GM12878 (cell line): ENCODE results near the gene SLC6A8. TPM values are rescaled to one million over a fixed set of nuclear protein-coding genes. Genes with fewer than 3 reads are reported as not detected.
A peak's percentile ranks its signal among the peaks of the same experiment; 100 is the strongest.

Experiments used
- ATAC-seq: fragments of 200-7000 bp; cut with Tn5 transposase; 3 replicates; pipeline ENCODE4 v1.9.1; 2020; ENCODE audit warnings: mild to moderate bottlenecking, moderate library complexity
- BruUV-seq: library from RNA; stranded (reverse); fragments of 400-500 nt; replicated peaks from 2 replicates; lab custom pipeline; 2021; lab: Mats Ljungman, UMichigan
- CTCF ChIA-PET: fragments of 300-600 bp; sonication (Branson Sonifier 250); formaldehyde crosslinking; extraction: SDS; loops from one replicate; lab custom pipeline; 2021; ENCODE audit warnings: inconsistent platforms; lab: Yijun Ruan, JAX
- POLR2A ChIA-PET: fragments of 350-600 bp; formaldehyde crosslinking; extraction: SDS; loops from one replicate; lab custom pipeline; 2021; ENCODE audit warnings: inconsistent platforms; lab: Charles Lee
- RAD21 ChIA-PET: fragments of 300-600 bp; sonication (Branson Sonifier 250); formaldehyde crosslinking; loops from one replicate; lab custom pipeline; 2023; ENCODE audit warnings: antibody characterized with exemption; ENCODE audit not compliant: unreplicated experiment; lab: Charles Lee
- SMC1A ChIA-PET: fragments of 300-600 bp; sonication (Branson Sonifier 250); formaldehyde crosslinking; loops from one replicate; lab custom pipeline; 2023; ENCODE audit not compliant: unreplicated experiment, uncharacterized antibody; lab: Charles Lee
- DNase-seq: peaks from one replicate; pipeline ENCODE4 v3.0.0-alpha.2; 2011; ENCODE audit warnings: low read depth, low spot score
- FAIRE-seq: peaks from 3 replicates; lab custom pipeline; 2011; peaks lifted over from hg19 to GRCh38; lab: Jason Lieb, UNC
- H2AFZ ChIP-seq: 2 replicates; pipeline ENCODE4 v1.6.0; 2011; ENCODE audit warnings: low read depth, low read length, control low read depth; ENCODE audit not compliant: control insufficient read depth
- H3K27ac ChIP-seq: 2 replicates; pipeline ENCODE4 v1.5.1; 2011; ENCODE audit warnings: control low read depth; ENCODE audit not compliant: control insufficient read depth, insufficient read depth
- H3K27me3 ChIP-seq, 2 experiments: replicated peaks in 1 of 2; 2 replicates each; pipeline versions ENCODE4 v1.6.0 to v1.6.1; 2011; ENCODE audit warnings: low read length in 1 of 2; ENCODE audit not compliant: control insufficient read depth in 2 of 2, insufficient read depth in 2 of 2
- H3K36me3 ChIP-seq, 2 experiments: 2 replicates each; pipeline ENCODE4 v1.5.1; 2011; ENCODE audit warnings: low read length in 1 of 2; ENCODE audit not compliant: control insufficient read depth in 2 of 2, insufficient read depth in 2 of 2
- H3K4me1 ChIP-seq: 2 replicates; pipeline ENCODE4 v1.6.1; 2011; ENCODE audit warnings: mild to moderate bottlenecking, low read length, moderate library complexity, mixed read lengths; ENCODE audit not compliant: control insufficient read depth, insufficient read depth
- H3K4me2 ChIP-seq: 2 replicates; pipeline ENCODE4 v1.6.0; 2011; ENCODE audit warnings: control low read depth; ENCODE audit not compliant: control insufficient read depth, insufficient read depth
- H3K4me3 ChIP-seq: fragments of 200-600 bp; sonication (generic); 2 replicates; pipeline ENCODE4 v1.5.1; 2016
- H3K79me2 ChIP-seq: 2 replicates; pipeline ENCODE4 v1.6.0; 2011; ENCODE audit warnings: low read length; ENCODE audit not compliant: control insufficient read depth, insufficient read depth
- H3K9ac ChIP-seq: 2 replicates; pipeline ENCODE4 v1.8.0; 2011; ENCODE audit warnings: low read length, control low read depth, mixed read lengths; ENCODE audit not compliant: control insufficient read depth, insufficient read depth
- H3K9me3 ChIP-seq: replicated peaks from 3 replicates; pipeline ENCODE4 v1.5.1; 2011; ENCODE audit warnings: mild to moderate bottlenecking, low read length; ENCODE audit not compliant: control insufficient read depth, insufficient read depth
- H4K20me1 ChIP-seq: 2 replicates; pipeline ENCODE4 v1.6.0; 2011; ENCODE audit not compliant: control insufficient read depth, insufficient read depth
- CTCF ChIP-seq, 3 experiments: IDR thresholded peaks in 2 of 3; conservative IDR thresholded peaks in 1 of 3; 2 replicates each; pipeline ENCODE4 v1.5.1; 2011; ENCODE audit warnings: low read depth in 3 of 3, low read length in 3 of 3, mild to moderate bottlenecking in 3 of 3, control low read depth in 2 of 3, moderate library complexity in 2 of 3, inconsistent platforms in 1 of 3, mixed read lengths in 1 of 3; ENCODE audit not compliant: control insufficient read depth in 2 of 3, insufficient read depth in 1 of 3; ENCODE audit errors: extremely low read depth in 1 of 3
- RAD21 ChIP-seq: IDR thresholded peaks from 2 replicates; pipeline ENCODE4 v1.6.1; 2011; ENCODE audit warnings: mild to moderate bottlenecking, low read depth, low read length, moderate library complexity; ENCODE audit not compliant: insufficient read depth
- SMC3 ChIP-seq: IDR thresholded peaks from 2 replicates; pipeline ENCODE4 v1.6.1; 2011; ENCODE audit warnings: low read length, improper control_type of control experiment, borderline replicate concordance
- ZSCAN29 ChIP-seq: fragments of 450-650 bp; IDR thresholded peaks from 2 replicates; pipeline ENCODE4 v1.6.1; 2017; ENCODE audit warnings: mild to moderate bottlenecking, moderate library complexity
- WGBS: methylation state at CpG from one replicate; pipeline ENCODE4 v1.1.6; 2016; ENCODE audit warnings: low lambda C conversion rate; ENCODE audit not compliant: insufficient replicate concordance, insufficient coverage; ENCODE audit errors: missing lambda C conversion rate; 5-methylcytosine and 5-hydroxymethylcytosine counted together
- in situ Hi-C: fragments of 300-500 bp; cut with MboI; formaldehyde crosslinking; loops from 9 replicates; pipeline ENCODE4 v1.14.3; 2018; ENCODE audit warnings: mixed read lengths
- intact Hi-C: fragments of 100-400 bp; cut with micrococcal nuclease; formaldehyde crosslinking; loops from one replicate; pipeline ENCODE4 v1.14.2; 2022; ENCODE audit not compliant: unreplicated experiment
- polyA plus RNA-seq, 11 experiments: library from polyadenylated mRNA; depleted of rRNA in 4 of 11; unstranded in 6 of 11; stranded (reverse) in 5 of 11; fragments of >200 nt; fragmentation: Nextera tagmentation in 4 of 11; fragmentation: Illumina TruSeq in 1 of 11; extraction: Ambion mirVana in 4 of 11; extraction: Trizol in 1 of 11; gene quantifications; 1 replicate in 1 of 11; 2 replicates in 10 of 11; pipeline versions ENCODE4 v1.2.1 to v1.2.3, GENCODE V29; 2011 to 2016; ENCODE audit warnings: inconsistent platforms in 2 of 11, missing spikeins in 2 of 11, low read depth in 1 of 11
- total RNA-seq, 4 experiments: library from RNA; depleted of rRNA in 3 of 4; stranded (reverse); fragments of >200 nt in 3 of 4; fragmentation: Illumina TruSeq in 1 of 4; extraction: Trizol in 1 of 4; gene quantifications; 2 replicates each; pipeline versions ENCODE4 v1.2.1 to v1.2.3, GENCODE V29; 2013 to 2021

SLC6A8 gene
- total and polyA plus RNA-seq, 10 of the 15 experiments (the other 5 are each of a cell fraction or from before 2014, with no cell fraction given) = 0.01 to 0.72 (median 0.17) TPM; not detected in 6

- intact Hi-C loops = loop anchor here (5.0 kb wide), 1 partner anchor 720 kb away; no protein-coding TSS in a partner anchor
- no peak for ATAC-seq
- CTCF ChIA-PET = interaction anchor here (0.6 to 3.7 kb wide), 11 partner anchors 10 to 721 kb away, joined by 3 to 14 read pairs (median 3); no protein-coding TSS in a partner anchor
- Histone ChIP-seq H3K79me2 (no peaks in the 10 kb centered on the region), H4K20me1 (no peaks in the 10 kb centered on the region), H3K27ac (no peak overlapping the region), H3K4me1 (no peaks in the 10 kb centered on the region), H3K4me3 (no peak overlapping the region), H3K27me3 (no peaks in the 10 kb centered on the region), H3K4me2 (no peak overlapping the region)
- in situ Hi-C loops = no loop called here
- WGBS = 24% methylated on average over 31 of the region's 31 CpGs
- TF ChIP-seq SMC3 (peak; percentile 20; the same call in 1 of the 2 replicates), ZSCAN29 (no peak), CTCF (IDR thresholded peaks at IDR 0.05 in 2 of 3, conservative IDR thresholded peaks at IDR 0.05 in 1 of 3; ENCODE audit: control insufficient read depth in 2 of 3, extremely low read depth in 1 of 3, insufficient read depth in 1 of 3, low read depth in 3 of 3, low read length in 3 of 3) (peak; percentile 23 to 35 (median 35); a peak in 5 of 6 replicates), RAD21 (peak; percentile 39)
- TF ChIP-seq, all 136 proteins: peak for 3
- DNase-seq (no peak), FAIRE-seq (no peak)
- SMC1A ChIA-PET = interaction anchor here (1.0 to 1.2 kb wide), 2 partner anchors 26 to 720 kb away, joined by 3 read pairs; no protein-coding TSS in a partner anchor
- H3K9ac ChIP-seq = no peak overlapping the region
- H2AFZ ChIP-seq = no peak overlapping the region
- no TSS peak for BruUV-seq
- POLR2A ChIA-PET = interaction anchor here (0.6 kb wide), 1 partner anchor 18 kb away, joined by 4 read pairs; no protein-coding TSS in a partner anchor
- H3K9me3 ChIP-seq = no peaks in the 10 kb centered on the region; the same call in 2 of the 3 replicates
- RAD21 ChIA-PET = interaction anchor here (0.6 to 1.7 kb wide), 5 partner anchors 106 to 721 kb away, joined by 3 to 4 read pairs (median 4); no protein-coding TSS in a partner anchor
- no peaks in the 10 kb centered on the region for H3K36me3 ChIP-seq
Observed at GRCh38 chrX:153662266-153662665, 25.5 kb upstream of the SLC6A8 start.
